ENCODE measurements around the gene DYNLT2B.

DNA sequence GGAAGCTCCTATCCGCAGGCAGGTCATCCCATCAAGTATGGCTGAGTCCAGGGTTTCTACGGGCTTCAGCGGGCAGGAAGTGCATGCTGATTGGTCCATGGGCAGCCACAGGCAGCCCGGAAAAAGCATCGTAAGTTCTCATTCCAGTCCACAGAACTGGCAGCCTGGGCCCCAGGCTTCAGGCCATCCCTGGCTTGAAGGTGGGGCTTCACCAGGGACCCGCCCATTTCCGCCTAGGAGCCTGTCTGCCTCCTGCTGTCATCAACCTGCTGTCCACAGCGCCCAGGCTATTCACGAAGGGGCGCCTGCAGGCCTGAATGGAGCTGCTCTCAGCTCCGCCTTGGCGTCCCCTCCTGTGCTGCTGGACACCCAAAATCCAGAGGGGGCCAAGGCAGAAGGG, 44.4 kb downstream of the DYNLT2B start:
- TF ChIP-seq, protein P1, sequence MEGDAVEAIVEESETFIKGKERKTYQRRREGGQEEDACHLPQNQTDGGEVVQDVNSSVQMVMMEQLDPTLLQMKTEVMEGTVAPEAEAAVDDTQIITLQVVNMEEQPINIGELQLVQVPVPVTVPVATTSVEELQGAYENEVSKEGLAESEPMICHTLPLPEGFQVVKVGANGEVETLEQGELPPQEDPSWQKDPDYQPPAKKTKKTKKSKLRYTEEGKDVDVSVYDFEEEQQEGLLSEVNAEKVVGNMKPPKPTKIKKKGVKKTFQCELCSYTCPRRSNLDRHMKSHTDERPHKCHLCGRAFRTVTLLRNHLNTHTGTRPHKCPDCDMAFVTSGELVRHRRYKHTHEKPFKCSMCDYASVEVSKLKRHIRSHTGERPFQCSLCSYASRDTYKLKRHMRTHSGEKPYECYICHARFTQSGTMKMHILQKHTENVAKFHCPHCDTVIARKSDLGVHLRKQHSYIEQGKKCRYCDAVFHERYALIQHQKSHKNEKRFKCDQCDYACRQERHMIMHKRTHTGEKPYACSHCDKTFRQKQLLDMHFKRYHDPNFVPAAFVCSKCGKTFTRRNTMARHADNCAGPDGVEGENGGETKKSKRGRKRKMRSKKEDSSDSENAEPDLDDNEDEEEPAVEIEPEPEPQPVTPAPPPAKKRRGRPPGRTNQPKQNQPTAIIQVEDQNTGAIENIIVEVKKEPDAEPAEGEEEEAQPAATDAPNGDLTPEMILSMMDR (IDR thresholded peaks at IDR 0.05): no peak
- TF ChIP-seq POLR2AphosphoS5 (IDR thresholded peaks at IDR 0.05; ENCODE audit: insufficient read depth in 1 of 2, low read depth in 1 of 2) (no peak), POLR2A (IDR thresholded peaks at IDR 0.05) (no peak)

All from vagina (tissue), 2 donors.